ENCODE results near the gene CR2. TPM values are rescaled to one million over a fixed set of nuclear protein-coding genes. Genes with fewer than 3 reads are reported as not detected.
"Not testable (repeated sequence)": the region's sequence is repeated elsewhere in the genome, so short reads cannot be mapped to it uniquely, and the experiment has no call there.

Gene CR2
- total RNA-seq, 1 donor from 2014 or later: 0.81 TPM

GRCh38 chr1:207427832-207428585 lies 26.1 kb upstream of the CR2 start:
- no peak for TF ChIP-seq CTCF (conservative IDR thresholded peaks at IDR 0.05; ENCODE audit: low read depth, low read length)
- DNase-seq (ENCODE audit: low read depth): no peak
- no peak overlapping the region for H3K4me3 ChIP-seq (ENCODE audit: low read depth, low read length)

- no peak for DNase-seq (ENCODE audit: low read depth)
- no peak for TF ChIP-seq CTCF (conservative IDR thresholded peaks at IDR 0.05; ENCODE audit: low read depth, low read length)
- no peak overlapping the region for H3K4me3 ChIP-seq (ENCODE audit: low read depth, low read length)
Observed at GRCh38 chr1:207428783-207429182, 25.3 kb upstream of the CR2 start.

GRCh38 chr1:207429963-207430362 lies 24.2 kb upstream of the CR2 start:
- no peak for DNase-seq (ENCODE audit: low read depth)
- no peak overlapping the region for H3K4me3 ChIP-seq (ENCODE audit: low read depth, low read length)
- TF ChIP-seq CTCF (conservative IDR thresholded peaks at IDR 0.05; ENCODE audit: low read depth, low read length): no peak

GRCh38 chr1:207430602-207431001 lies 23.5 kb upstream of the CR2 start:
- no peak overlapping the region for H3K4me3 ChIP-seq (ENCODE audit: low read depth, low read length)
- DNase-seq (ENCODE audit: low read depth): no peak
- no peak for TF ChIP-seq CTCF (conservative IDR thresholded peaks at IDR 0.05; ENCODE audit: low read depth, low read length)

- no peak overlapping the region for H3K4me3 ChIP-seq (ENCODE audit: low read depth, low read length)
- no peak for TF ChIP-seq CTCF (conservative IDR thresholded peaks at IDR 0.05; ENCODE audit: low read depth, low read length)
- no peak for DNase-seq (ENCODE audit: low read depth)
Observed at GRCh38 chr1:207431508-207431907, 22.6 kb upstream of the CR2 start.

GRCh38 chr1:207433435-207433834 lies 20.7 kb upstream of the CR2 start:
- no peak for TF ChIP-seq CTCF (conservative IDR thresholded peaks at IDR 0.05; ENCODE audit: low read depth, low read length)
- H3K4me3 ChIP-seq (ENCODE audit: low read depth, low read length): no peak overlapping the region
- no peak for DNase-seq (ENCODE audit: low read depth)

GRCh38 chr1:207436746-207437145 lies 17.4 kb upstream of the CR2 start:
- H3K4me3 ChIP-seq (ENCODE audit: low read depth, low read length); DNase-seq (ENCODE audit: low read depth): not testable (repeated sequence)

Measured in epithelial cell of proximal tubule (primary cell).